Suprapubic skin (tissue), 4 donors: ENCODE measurements around the gene ACYP2. TPM values are rescaled to one million over a fixed set of nuclear protein-coding genes. Genes with fewer than 3 reads are reported as not detected.
"Not testable (repeated sequence)": the region's sequence is repeated elsewhere in the genome, so short reads cannot be mapped to it uniquely, and the experiment has no call there.

Source experiments
- DNase-seq, 2 donors: peaks; one replicate each; pipeline ENCODE4 v3.0.0-alpha.2; 2019; ENCODE audit warnings: low spot score in 2 of 2
- H3K27ac ChIP-seq: fragments of 200-600 bp; sonication (generic); one replicate; pipeline ENCODE4 v1.5.1; 2019
- H3K27me3 ChIP-seq: fragments of 200-600 bp; sonication (generic); one replicate; pipeline ENCODE4 v1.5.1; 2019
- H3K36me3 ChIP-seq: fragments of 200-600 bp; sonication (generic); one replicate; pipeline ENCODE4 v1.5.1; 2019
- H3K4me1 ChIP-seq: fragments of 200-600 bp; sonication (generic); one replicate; pipeline ENCODE4 v1.5.1; 2019
- H3K4me3 ChIP-seq: fragments of 200-600 bp; sonication (generic); one replicate; pipeline ENCODE4 v1.5.1; 2019; ENCODE audit warnings: mild to moderate bottlenecking
- H3K9me3 ChIP-seq: fragments of 200-600 bp; sonication (generic); one replicate; pipeline ENCODE4 v1.5.1; 2019
- CTCF ChIP-seq, 2 donors: fragments of 200-600 bp in 1 of 2; fragments of 450-650 bp in 1 of 2; sonication (generic) in 1 of 2; IDR thresholded peaks; one replicate each; pipeline ENCODE4 v1.5.1; 2016 to 2019; ENCODE audit warnings: antibody characterized with exemption in 2 of 2, mild to moderate bottlenecking in 1 of 2, moderate library complexity in 1 of 2
- EP300 ChIP-seq: sonication (generic); formaldehyde crosslinking; IDR thresholded peaks from one replicate; pipeline ENCODE4 v1.6.1; 2017; ENCODE audit warnings: antibody characterized with exemption
- POLR2A ChIP-seq, 2 donors: fragments of 450-650 bp; IDR thresholded peaks; one replicate each; pipeline ENCODE4 v1.6.1; 2017; ENCODE audit warnings: antibody characterized with exemption in 2 of 2, mild to moderate bottlenecking in 2 of 2, moderate library complexity in 2 of 2
- POLR2AphosphoS5 ChIP-seq, 3 donors: sonication (generic); formaldehyde crosslinking; IDR thresholded peaks; one replicate each; pipeline ENCODE4 v1.6.1; 2017; ENCODE audit warnings: antibody characterized with exemption in 3 of 3
- WGBS: methylation state at CpG from one replicate; pipeline ENCODE4 v1.1.5; 2018; 5-methylcytosine and 5-hydroxymethylcytosine counted together
- total RNA-seq, 4 donors: library from RNA; depleted of rRNA; stranded (reverse); fragments of >200 nt; gene quantifications; one replicate each; pipeline ENCODE4 v1.1.0, GENCODE V29; 2016

ACYP2 gene
- total RNA-seq, 4 donors from 2014 or later = 9.1 to 20.2 (median 14.2) TPM

DNA sequence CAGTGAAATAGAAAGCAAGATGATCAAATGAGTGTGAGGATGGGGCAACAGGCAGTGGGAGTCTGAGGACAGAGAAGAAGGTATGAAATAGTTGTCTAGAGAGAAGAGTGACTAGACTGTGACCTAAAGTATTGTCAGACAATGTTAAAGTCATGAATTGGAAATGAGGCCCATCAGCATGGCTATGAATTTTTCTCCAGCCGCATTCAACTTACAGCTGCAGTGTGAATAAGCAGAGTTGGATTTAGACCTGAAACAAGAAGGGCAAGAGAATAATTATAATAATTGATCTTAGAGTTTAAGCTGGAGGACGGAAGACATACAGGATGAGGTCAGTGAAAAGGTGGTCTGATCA is 144.8 kb downstream of the ACYP2 start:
- H3K4me3 ChIP-seq = no peak overlapping the region
- no peaks in the 10 kb centered on the region for H3K36me3 ChIP-seq
- TF ChIP-seq POLR2AphosphoS5 (IDR thresholded peaks at IDR 0.05) (no peak), EP300 (no peak), CTCF (IDR thresholded peaks at IDR 0.05) (no peak), POLR2A (IDR thresholded peaks at IDR 0.05) (no peak)
- 99% methylated on average over 2 of the region's 2 CpGs for WGBS
- DNase-seq = no peak
- no peaks in the 10 kb centered on the region for H3K4me1 ChIP-seq
- no peaks in the 10 kb centered on the region for H3K27me3 ChIP-seq
- H3K9me3 ChIP-seq = no peaks in the 10 kb centered on the region
- no peak overlapping the region for H3K27ac ChIP-seq

DNA sequence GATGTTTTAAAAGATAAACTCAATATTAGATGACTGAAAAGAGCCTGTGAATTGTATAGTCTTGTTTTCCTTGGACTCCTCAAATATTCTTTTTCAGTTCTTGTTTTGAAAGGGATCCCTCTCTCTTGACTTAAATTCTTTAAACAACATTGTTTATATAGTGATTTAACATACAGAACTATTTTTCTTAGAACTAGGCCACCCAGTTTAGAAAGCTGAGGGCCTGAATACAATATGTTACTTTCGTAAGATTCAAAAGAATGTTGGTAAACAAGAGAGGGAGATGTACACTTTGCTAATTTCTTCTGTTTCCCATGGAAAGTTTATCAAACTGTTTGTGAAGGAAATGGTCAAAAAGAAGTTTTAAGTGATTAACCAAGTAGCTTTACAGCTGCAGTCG is 146.1 kb downstream of the ACYP2 start:
- H3K27me3 ChIP-seq = no peaks in the 10 kb centered on the region
- 72% methylated on average over 2 of the region's 2 CpGs for WGBS
- no peak for DNase-seq
- no peaks in the 10 kb centered on the region for H3K36me3 ChIP-seq
- TF ChIP-seq POLR2A (IDR thresholded peaks at IDR 0.05) (no peak), POLR2AphosphoS5 (IDR thresholded peaks at IDR 0.05) (no peak), EP300 (no peak), CTCF (IDR thresholded peaks at IDR 0.05) (no peak)
- no peaks in the 10 kb centered on the region for H3K9me3 ChIP-seq
- H3K27ac ChIP-seq = no peak overlapping the region
- no peaks in the 10 kb centered on the region for H3K4me1 ChIP-seq
- no peak overlapping the region for H3K4me3 ChIP-seq

DNA sequence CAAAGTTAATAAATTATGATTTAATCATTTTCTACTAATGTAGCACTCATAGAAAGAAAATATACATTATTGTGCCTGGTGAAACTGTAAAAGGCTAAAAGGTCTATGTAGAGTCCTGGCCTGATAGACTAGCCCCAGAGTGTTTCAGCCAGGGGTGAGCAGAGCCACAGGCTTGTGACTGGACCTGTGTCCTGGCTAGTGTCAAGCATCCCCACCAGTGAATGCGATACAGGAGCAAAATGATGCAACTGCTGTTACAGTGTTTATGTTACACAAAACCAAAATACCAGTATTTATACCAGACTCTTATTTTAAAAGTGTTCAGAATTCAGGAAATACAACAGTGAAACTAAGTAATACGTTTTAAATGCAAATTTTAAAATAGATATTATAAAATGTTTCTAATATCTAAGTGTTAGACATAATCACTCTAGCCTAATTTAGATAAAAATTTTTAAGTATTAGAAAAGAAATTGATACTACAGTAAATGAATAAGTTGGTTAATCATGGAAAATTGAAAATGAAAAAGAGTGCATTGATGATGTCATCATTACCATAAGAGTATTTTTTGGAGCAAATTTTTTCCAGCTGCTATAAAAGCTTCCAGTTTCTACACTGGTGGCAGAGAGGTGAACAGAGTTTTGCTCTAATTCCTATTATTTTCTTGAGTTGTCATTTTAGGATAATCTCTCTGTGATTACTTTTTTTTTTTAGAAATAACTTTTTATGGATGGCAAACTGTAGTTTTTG is 146.8 kb downstream of the ACYP2 start:
- Histone ChIP-seq H3K4me3 (no peak overlapping the region), H3K9me3 (no peaks in the 10 kb centered on the region), H3K36me3 (no peaks in the 10 kb centered on the region), H3K27me3 (no peaks in the 10 kb centered on the region), H3K4me1 (no peaks in the 10 kb centered on the region), H3K27ac (no peak overlapping the region)
- DNase-seq = no peak
- TF ChIP-seq POLR2AphosphoS5 (IDR thresholded peaks at IDR 0.05) = no peak
- no peak for TF ChIP-seq POLR2A (IDR thresholded peaks at IDR 0.05)
- TF ChIP-seq CTCF (IDR thresholded peaks at IDR 0.05) = no peak
- TF ChIP-seq EP300 = no peak
- WGBS = 90% methylated on average over 2 of the region's 2 CpGs

DNA sequence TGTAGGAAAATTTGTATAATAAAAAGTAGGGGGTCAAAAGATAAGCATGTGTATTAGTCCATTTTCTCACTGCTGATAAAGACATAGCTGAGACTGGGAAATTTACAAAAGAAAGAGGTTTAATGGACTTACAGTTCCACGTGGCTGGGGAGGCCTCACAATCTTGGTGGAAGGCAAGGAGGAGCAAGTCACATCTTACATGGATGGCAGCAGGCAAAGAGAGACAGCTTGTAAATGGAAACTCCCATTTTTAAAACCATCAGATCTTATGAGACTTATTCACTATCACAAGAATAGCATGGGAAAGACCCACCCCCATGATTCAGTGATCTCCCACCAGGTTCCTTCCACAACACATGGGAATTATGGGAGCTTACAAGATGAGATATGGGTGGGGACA is 149.7 kb downstream of the ACYP2 start:
- not testable (repeated sequence) for H3K4me3 ChIP-seq, H3K27me3 ChIP-seq, DNase-seq, H3K4me1 ChIP-seq, H3K9me3 ChIP-seq, H3K36me3 ChIP-seq, H3K27ac ChIP-seq
- 93% methylated on average over 1 of the region's 1 CpG for WGBS

DNA sequence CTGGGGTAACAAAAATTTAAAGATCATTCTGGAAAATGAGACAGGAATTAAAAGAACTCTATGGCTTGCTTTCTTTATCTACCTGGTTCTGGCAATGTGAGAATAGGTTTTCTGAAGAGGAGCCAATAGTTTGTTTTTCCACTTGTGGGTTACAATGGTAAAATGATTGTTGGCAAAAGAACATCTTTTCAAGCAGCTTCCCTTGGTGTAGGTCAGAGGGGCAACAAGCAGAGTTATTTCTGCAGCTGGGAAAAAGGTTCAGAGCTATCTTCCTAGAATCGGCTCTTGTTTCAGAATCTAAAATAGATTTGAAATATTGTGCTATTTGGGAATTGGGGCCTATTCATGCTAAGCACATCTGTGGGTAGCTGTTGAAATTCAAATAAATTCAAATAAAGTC is 152.2 kb downstream of the ACYP2 start:
- H3K4me3 ChIP-seq = no peak overlapping the region
- no peaks in the 10 kb centered on the region for H3K27me3 ChIP-seq
- no peaks in the 10 kb centered on the region for H3K9me3 ChIP-seq
- no peak for DNase-seq
- no peaks in the 10 kb centered on the region for H3K4me1 ChIP-seq
- TF ChIP-seq CTCF (IDR thresholded peaks at IDR 0.05) (no peak), EP300 (no peak), POLR2AphosphoS5 (IDR thresholded peaks at IDR 0.05) (no peak), POLR2A (IDR thresholded peaks at IDR 0.05) (no peak)
- no peak overlapping the region for H3K27ac ChIP-seq
- H3K36me3 ChIP-seq = no peaks in the 10 kb centered on the region
- WGBS = 69% methylated on average over 1 of the region's 1 CpG

- no peak for TF ChIP-seq EP300
- no peak for TF ChIP-seq POLR2A (IDR thresholded peaks at IDR 0.05)
- no peak for TF ChIP-seq CTCF (IDR thresholded peaks at IDR 0.05)
- TF ChIP-seq POLR2AphosphoS5 (IDR thresholded peaks at IDR 0.05) = no peak
- 90% methylated on average over 4 of the region's 4 CpGs for WGBS
- no peaks in the 10 kb centered on the region for H3K4me1 ChIP-seq
- H3K4me3 ChIP-seq = no peak overlapping the region
- H3K27me3 ChIP-seq = no peaks in the 10 kb centered on the region
- no peak overlapping the region for H3K27ac ChIP-seq
- DNase-seq = no peak
- H3K36me3 ChIP-seq = no peaks in the 10 kb centered on the region
- no peaks in the 10 kb centered on the region for H3K9me3 ChIP-seq
These were observed 155.8 kb downstream of the ACYP2 start for GRCh38 chr2:54271189-54271588.
